NCI-H1417 treated with DMSO at 0.1 percent for 48 hours (cell line): ENCODE data around the gene CDK8.

Experiments
- DNase-seq: peaks from one replicate; lab custom pipeline; 2025; lab: John Stamatoyannopoulos, UW

The CDK8 gene

GRCh38 chr13:26382835-26383234 is 128.9 kb downstream of the CDK8 start:
- no peak for DNase-seq

DNA sequence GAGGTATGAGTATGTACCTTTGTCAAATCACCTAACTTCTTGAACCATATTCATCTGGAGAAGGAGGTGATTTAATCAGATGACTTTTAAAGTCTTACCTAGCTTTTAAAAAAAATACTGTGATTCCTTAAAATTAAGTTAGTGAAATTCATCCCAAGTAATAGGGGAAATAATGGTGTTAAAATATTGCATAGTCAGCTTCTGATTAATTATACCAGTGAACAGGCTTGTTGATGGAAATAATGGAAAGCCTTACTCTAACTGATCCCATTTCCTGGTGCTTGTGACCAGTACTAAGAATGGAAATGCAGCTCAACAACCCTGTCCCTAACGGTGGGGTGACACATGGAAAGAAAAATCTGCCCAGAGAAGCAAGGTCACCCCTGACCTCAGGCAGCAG is 130.7 kb downstream of the CDK8 start:
- no peak for DNase-seq

DNA sequence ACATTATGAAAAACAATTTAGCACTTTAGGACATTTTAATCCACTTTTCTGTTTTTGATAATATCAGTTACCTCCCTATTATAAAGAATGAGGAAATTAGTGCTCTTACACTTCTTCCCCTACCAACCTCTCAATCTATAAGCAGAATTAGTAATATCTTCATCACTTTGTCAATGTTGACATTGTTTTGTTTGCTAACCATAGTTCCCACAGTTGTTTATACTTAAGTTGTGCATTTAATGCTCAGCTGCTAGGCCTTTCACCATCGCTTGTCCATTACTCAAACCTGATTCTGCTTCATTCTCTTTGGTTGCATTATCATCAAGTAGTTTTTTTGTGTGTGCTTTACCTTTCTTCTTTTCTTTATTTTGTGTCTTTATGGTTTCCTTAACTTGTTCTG is 132.1 kb downstream of the CDK8 start:
- no peak for DNase-seq

- DNase-seq, result no peak
Measured at GRCh38 chr13:26390203-26390602, 136.3 kb downstream of the CDK8 start.

DNA sequence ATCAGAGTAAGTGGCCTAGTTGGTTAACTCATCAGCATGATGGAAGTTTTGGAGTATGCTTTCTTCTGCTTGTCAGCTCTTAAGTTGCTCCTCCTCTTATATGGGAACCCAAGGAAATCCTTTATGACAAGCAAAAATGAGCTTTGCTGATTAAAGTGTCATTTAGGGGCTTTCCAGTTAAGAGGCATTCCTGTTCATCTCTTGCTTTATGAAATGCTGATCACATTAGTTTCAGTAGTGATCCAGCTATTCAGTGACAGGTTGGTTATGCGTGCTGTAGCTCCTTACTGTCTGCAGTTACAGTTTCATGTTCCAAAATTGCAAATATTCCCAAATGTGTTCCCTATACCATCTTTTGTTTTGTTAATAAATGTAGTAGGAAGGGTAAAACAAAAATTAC is 146.6 kb downstream of the CDK8 start:
- DNase-seq, result no peak

GRCh38 chr13:26401069-26401468 is 147.1 kb downstream of the CDK8 start:
- DNase-seq, result no peak

- DNase-seq, result no peak
Measured at GRCh38 chr13:26401578-26402021, 147.7 kb downstream of the CDK8 start.

DNA sequence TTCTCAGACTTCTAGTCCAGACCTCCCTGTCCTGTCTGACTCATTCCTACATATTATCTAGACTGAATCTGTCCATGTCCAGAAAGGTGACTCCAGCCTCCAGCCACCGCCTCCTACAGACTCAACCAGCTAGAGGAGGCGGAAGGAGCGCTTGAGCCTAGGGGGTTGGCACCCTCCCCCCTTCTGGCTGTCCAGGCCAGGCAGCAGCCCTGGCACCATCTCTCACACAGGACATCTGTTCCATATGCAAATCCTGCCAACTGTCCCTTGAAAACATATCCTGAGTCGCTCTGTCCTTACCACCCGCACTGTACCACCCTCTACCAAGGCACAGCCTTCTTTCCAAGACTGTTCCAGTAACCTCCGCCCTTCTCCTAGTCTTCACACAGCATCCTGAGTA is 152.9 kb downstream of the CDK8 start:
- DNase-seq, result no peak

DNA sequence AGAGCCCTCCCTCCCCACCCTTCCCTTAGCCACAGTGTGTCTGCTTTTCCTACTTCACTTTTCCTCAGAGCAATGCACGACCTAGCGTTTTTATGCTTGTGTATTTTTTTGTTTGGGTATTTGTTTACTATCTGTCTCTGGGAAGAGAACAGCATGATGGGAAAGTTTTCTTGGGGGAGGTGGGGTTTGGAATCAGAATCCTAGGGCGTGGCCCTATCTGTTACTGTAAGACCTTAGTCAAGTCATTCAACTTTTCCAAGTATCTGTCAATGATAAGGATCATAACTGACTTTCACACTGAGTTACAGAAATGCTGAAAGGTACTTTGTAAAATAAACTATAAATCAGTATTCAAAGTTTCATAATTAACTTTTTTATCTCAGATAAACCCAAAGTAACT is 157.3 kb downstream of the CDK8 start:
- no peak for DNase-seq

- DNase-seq, result no peak
Measured at GRCh38 chr13:26412263-26412662, 158.3 kb downstream of the CDK8 start.

- no peak for DNase-seq
Measured at GRCh38 chr13:26412936-26413716, 159.2 kb downstream of the CDK8 start.

- no peak for DNase-seq
Measured at GRCh38 chr13:26420282-26420960, 166.5 kb downstream of the CDK8 start.

DNA sequence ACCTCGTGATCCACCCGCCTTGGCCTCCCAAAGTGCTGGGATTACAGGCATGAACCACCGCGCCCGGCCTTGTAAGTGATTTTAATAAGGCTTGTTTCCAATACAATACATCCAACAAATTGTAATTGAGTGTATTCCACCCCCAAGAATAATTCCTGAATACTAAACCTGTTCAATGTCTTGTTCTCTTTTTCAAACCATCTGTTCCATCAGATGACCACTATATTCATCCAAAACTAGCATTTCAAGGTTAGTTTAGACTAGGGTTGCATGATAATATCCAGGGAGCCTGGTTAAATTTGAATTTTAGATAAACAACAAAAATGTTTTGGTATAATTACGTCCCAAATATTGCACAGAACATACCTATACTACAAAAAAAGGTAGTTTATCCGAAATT is 168.1 kb downstream of the CDK8 start:
- DNase-seq, result no peak

DNA sequence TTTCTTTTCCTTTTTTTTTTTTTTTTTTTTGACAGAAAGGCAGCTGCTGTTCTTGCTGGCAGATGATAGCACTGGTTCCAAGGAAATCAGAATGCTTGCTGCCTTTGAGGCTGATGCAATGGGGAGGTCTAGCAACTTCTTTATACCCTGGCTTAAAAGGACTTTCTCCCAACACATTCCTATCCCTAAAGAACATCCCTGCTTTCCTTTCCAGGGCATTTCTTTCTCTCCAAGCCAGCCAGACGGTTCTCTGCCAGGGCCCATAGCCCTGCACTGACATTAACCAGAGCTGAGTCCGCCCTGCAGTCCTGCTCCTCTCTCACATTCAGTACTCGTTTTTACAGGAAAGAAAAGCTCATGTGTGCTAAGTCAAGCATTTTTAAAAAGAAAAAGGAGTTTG is 169.7 kb downstream of the CDK8 start:
- no peak for DNase-seq

DNA sequence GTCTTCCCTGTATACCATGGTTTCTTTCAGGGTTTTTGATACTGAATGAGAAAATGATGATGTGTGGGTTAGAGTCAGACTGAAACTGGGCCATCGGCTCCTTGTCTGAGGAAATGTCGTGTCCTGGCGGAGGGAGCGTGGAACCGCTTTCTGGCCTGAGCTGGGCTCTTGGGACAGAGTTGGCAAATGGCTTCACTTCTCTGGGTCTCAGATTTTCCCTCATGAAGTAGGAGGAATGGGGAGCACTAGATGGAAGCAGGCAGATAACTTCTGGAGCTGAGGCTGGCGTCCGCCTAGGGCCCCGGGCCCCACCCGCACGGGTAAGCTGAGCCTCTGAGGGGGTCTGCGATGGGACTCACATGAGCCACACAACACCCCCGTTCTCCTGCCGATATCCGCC is 170.3 kb downstream of the CDK8 start:
- no peak for DNase-seq

DNA sequence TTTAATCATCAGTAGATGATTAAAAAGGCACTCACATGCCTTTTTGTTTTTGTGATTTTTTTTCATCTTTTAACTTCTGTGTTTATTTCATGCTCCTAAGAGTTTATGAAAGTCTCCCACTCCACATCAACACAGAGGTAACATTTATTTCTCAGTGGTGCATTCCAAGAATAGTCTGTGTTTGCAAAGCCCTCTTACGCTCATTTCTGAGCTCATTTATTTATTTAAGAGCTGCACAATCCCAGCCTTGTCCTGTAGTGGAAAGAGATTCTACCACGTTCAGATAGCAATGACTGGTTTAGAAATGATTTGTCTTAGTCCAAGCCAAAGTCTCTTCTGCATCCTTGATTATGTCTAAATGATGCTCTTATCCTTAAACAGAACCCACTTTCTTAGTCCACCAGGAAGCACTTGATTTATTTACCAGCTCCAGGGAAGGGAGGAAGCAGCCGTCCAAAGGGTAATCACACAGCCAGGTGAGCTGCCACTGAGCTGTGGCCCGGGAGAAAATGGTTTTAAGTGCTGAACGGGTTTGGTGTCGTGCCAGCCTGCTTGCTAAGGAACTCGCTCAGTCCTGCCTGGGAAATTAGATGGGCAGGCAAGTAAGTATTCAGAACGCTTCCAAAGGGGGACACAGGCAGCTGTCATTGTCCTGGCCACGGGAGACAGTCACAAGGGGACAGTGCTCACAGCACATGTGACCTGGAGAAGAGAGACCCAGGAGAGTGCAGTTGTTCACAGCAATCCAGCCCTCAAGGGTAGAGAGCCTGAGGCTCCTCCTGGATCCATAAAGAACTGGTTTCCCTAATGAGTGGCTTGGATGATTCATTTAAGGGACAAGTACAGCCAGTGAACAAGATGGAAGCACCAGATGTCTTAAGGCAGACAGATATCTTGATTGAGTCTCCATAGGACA is 171.8 kb downstream of the CDK8 start:
- no peak for DNase-seq

- no peak for DNase-seq
Measured at GRCh38 chr13:26433776-26434175, 179.8 kb downstream of the CDK8 start.

DNA sequence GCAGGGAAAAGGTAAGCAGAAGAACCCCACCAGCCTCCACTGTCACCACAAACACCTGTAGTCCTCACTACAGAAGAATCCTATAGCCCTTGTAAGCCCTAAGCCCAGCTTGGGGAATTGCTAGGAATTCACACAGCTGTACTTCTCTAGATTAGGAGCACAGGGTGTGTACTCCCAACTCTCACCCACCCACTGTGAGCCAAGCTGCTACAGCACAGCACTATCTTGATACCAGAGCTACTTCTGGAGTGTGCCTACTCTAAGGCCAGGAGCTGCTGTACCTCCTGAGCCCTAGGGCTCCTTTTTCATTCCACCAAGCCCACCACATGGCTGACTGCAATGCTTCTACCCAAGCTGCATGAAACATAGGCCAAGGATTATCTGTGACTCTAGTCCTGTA is 181.2 kb downstream of the CDK8 start:
- DNase-seq, result no peak

- DNase-seq, result no peak
Measured at GRCh38 chr13:26435646-26436045, 181.7 kb downstream of the CDK8 start.

GRCh38 chr13:26436914-26437313 is 183.0 kb downstream of the CDK8 start:
- no peak for DNase-seq

- DNase-seq, result no peak
Measured at GRCh38 chr13:26440111-26440510, 186.2 kb downstream of the CDK8 start.

DNA sequence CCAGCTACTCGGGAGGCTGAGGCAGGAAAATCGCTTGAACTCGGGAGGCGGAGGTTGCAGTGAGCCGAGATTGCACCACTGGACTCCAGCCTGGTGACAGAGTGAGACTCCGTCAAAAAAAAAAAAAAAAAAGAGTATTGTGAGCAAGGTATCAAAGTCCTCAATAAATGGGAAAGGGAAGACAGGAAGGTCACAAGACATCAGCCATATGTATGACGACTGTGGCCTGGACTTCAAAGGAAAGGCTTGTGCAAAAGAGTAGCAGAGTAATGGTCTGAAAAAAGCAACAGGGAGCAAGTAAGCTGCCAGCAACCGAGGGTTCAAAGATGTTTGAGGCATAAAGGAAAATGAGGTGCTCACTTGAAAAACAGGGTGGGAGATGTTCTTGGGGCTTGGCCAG is 187.5 kb downstream of the CDK8 start:
- DNase-seq, result no peak

GRCh38 chr13:26442541-26442940 is 188.6 kb downstream of the CDK8 start:
- no peak for DNase-seq
